Calu3 (cell line): ENCODE measurements around the gene SCNN1A. TPM values are rescaled to one million over a fixed set of nuclear protein-coding genes. Genes with fewer than 3 reads are reported as not detected.

Experiments
- BruUV-seq: library from RNA; stranded (reverse); fragments of 400-500 nt; replicated peaks from 2 replicates; lab custom pipeline; 2021; lab: Mats Ljungman, UMichigan
- CTCF ChIA-PET: fragments of 300-600 bp; sonication (Branson Sonifier 250); formaldehyde crosslinking; loops from one replicate; lab custom pipeline; 2022; ENCODE audit warnings: antibody characterized with exemption; lab: Charles Lee
- DNase-seq: peaks from one replicate; pipeline ENCODE4 v3.0.0; 2022
- H3K27ac Mint-ChIP-seq: one replicate; pipeline ENCODE4 v1.8.0; 2022; ENCODE audit warnings: mixed read lengths; ENCODE audit not compliant: unreplicated experiment
- H3K27me3 Mint-ChIP-seq: one replicate; pipeline ENCODE4 v1.8.0; 2022; ENCODE audit warnings: mixed read lengths; ENCODE audit not compliant: unreplicated experiment
- H3K36me3 Mint-ChIP-seq: one replicate; pipeline ENCODE4 v1.8.0; 2022; ENCODE audit warnings: mild to moderate bottlenecking, moderate library complexity, mixed read lengths; ENCODE audit not compliant: insufficient read depth, unreplicated experiment
- H3K4me1 Mint-ChIP-seq: one replicate; pipeline ENCODE4 v1.8.0; 2022; ENCODE audit warnings: mild to moderate bottlenecking, low read depth, mixed read lengths; ENCODE audit not compliant: unreplicated experiment
- H3K4me3 Mint-ChIP-seq: one replicate; pipeline ENCODE4 v1.8.0; 2022; ENCODE audit warnings: mild to moderate bottlenecking, low read depth, moderate library complexity, mixed read lengths; ENCODE audit not compliant: unreplicated experiment
- H3K9me3 Mint-ChIP-seq: one replicate; pipeline ENCODE4 v1.8.0; 2022; ENCODE audit warnings: low read depth, mixed read lengths; ENCODE audit not compliant: unreplicated experiment
- CTCF ChIP-seq: fragments of 200-600 bp; IDR thresholded peaks from one replicate; pipeline ENCODE4 v1.8.0; 2022; ENCODE audit warnings: antibody characterized with exemption; ENCODE audit not compliant: unreplicated experiment
- intact Hi-C: fragments of 100-400 bp; cut with micrococcal nuclease; formaldehyde crosslinking; loops from one replicate; pipeline ENCODE4 v1.10.0; 2022; ENCODE audit not compliant: unreplicated experiment
- total RNA-seq: library from RNA; stranded (reverse); gene quantifications from 2 replicates; pipeline ENCODE4 v1.2.3, GENCODE V29; 2022

The SCNN1A gene
- total RNA-seq, 1 experiment from 2014 or later, result 53.5 TPM

- Mint-ChIP-seq H3K9me3 (no peaks in the 10 kb centered on the region), H3K4me3 (no peak overlapping the region), H3K27ac (no peak overlapping the region), H3K4me1 (peaks cover 8% of the 10 kb centered on the region), H3K27me3 (no peaks in the 10 kb centered on the region), H3K36me3 (peaks cover 13% of the 10 kb centered on the region)
- DNase-seq, result no peak
- BruUV-seq, result no TSS peak
- intact Hi-C loops, result no loop called here
- CTCF ChIA-PET, result no interaction called here
- no peak for TF ChIP-seq CTCF
Measured at GRCh38 chr12:6306599-6307220, 68.7 kb downstream of the SCNN1A start.

GRCh38 chr12:6306151-6306550 is 69.2 kb downstream of the SCNN1A start:
- Mint-ChIP-seq H3K4me3 (no peak overlapping the region), H3K27ac (no peak overlapping the region), H3K27me3 (no peaks in the 10 kb centered on the region), H3K9me3 (no peaks in the 10 kb centered on the region), H3K36me3 (peaks cover 13% of the 10 kb centered on the region), H3K4me1 (peaks cover 8% of the 10 kb centered on the region)
- no peak for TF ChIP-seq CTCF
- intact Hi-C loops, result no loop called here
- no TSS peak for BruUV-seq
- no peak for DNase-seq
- CTCF ChIA-PET, result no interaction called here

- intact Hi-C loops, result no loop called here
- no peak for DNase-seq
- no TSS peak for BruUV-seq
- no peaks in the 10 kb centered on the region for H3K36me3 Mint-ChIP-seq
- H3K9me3 Mint-ChIP-seq, result no peaks in the 10 kb centered on the region
- CTCF ChIA-PET, result no interaction called here
- H3K4me1 Mint-ChIP-seq, result no peaks in the 10 kb centered on the region
- no peaks in the 10 kb centered on the region for H3K27me3 Mint-ChIP-seq
- H3K27ac Mint-ChIP-seq, result no peak overlapping the region
- TF ChIP-seq CTCF, result no peak
- H3K4me3 Mint-ChIP-seq, result no peak overlapping the region
Measured at GRCh38 chr12:6303071-6303470, 72.3 kb downstream of the SCNN1A start.

- Mint-ChIP-seq H3K9me3 (no peaks in the 10 kb centered on the region), H3K27me3 (no peaks in the 10 kb centered on the region), H3K4me3 (no peak overlapping the region), H3K36me3 (no peaks in the 10 kb centered on the region), H3K4me1 (peaks cover 4% of the 10 kb centered on the region), H3K27ac (no peak overlapping the region)
- no peak for TF ChIP-seq CTCF
- DNase-seq, result no peak
- CTCF ChIA-PET, result no interaction called here
- no TSS peak for BruUV-seq
- intact Hi-C loops, result no loop called here
Measured at GRCh38 chr12:6302621-6303020, 72.7 kb downstream of the SCNN1A start.
